Stimulated activated CD4-positive, alpha-beta T cell treated with anti-CD3 and anti-CD28 coated beads, Interleukin-4, amount 100 ng/mL, for 24 hours (primary cell): Measurements from ENCODE around the gene IL15RA.
"Not testable (repeated sequence)": the region's sequence is repeated elsewhere in the genome, so short reads cannot be mapped to it uniquely, and the experiment has no call there.

Experiments
- DNase-seq: peaks from one replicate; pipeline ENCODE4 v3.0.0-alpha.2; 2020

IL15RA gene

GRCh38 chr10:5921746-5922145 is 55.6 kb downstream of the IL15RA start:
- DNase-seq: no peak

- DNase-seq: no peak
Observed at GRCh38 chr10:5919568-5919967, 57.8 kb downstream of the IL15RA start.

GRCh38 chr10:5918763-5919162 is 58.6 kb downstream of the IL15RA start:
- DNase-seq: no peak

- DNase-seq: no peak
Observed at GRCh38 chr10:5917305-5917704, 60.0 kb downstream of the IL15RA start.

GRCh38 chr10:5915451-5915850 is 61.9 kb downstream of the IL15RA start:
- no peak for DNase-seq

- DNase-seq: no peak
Observed at GRCh38 chr10:5913736-5914135, 63.6 kb downstream of the IL15RA start.

- no peak for DNase-seq
Observed at GRCh38 chr10:5911670-5912069, 65.7 kb downstream of the IL15RA start.

GRCh38 chr10:5910323-5911100 is 66.8 kb downstream of the IL15RA start:
- no peak for DNase-seq

GRCh38 chr10:5908676-5909075 is 68.7 kb downstream of the IL15RA start:
- not testable (repeated sequence) for DNase-seq

- no peak for DNase-seq
Observed at GRCh38 chr10:5906651-5907050, 70.7 kb downstream of the IL15RA start.

- DNase-seq: no peak
Observed at GRCh38 chr10:5905854-5906507, 71.4 kb downstream of the IL15RA start.

- DNase-seq: no peak
Observed at GRCh38 chr10:5904227-5904626, 73.1 kb downstream of the IL15RA start.

- DNase-seq: no peak
Observed at GRCh38 chr10:5903563-5903962, 73.8 kb downstream of the IL15RA start.

- no peak for DNase-seq
Observed at GRCh38 chr10:5902511-5903274, 74.7 kb downstream of the IL15RA start.
